Measurements from ENCODE around the gene SLC26A1.

Gene SLC26A1

DNA sequence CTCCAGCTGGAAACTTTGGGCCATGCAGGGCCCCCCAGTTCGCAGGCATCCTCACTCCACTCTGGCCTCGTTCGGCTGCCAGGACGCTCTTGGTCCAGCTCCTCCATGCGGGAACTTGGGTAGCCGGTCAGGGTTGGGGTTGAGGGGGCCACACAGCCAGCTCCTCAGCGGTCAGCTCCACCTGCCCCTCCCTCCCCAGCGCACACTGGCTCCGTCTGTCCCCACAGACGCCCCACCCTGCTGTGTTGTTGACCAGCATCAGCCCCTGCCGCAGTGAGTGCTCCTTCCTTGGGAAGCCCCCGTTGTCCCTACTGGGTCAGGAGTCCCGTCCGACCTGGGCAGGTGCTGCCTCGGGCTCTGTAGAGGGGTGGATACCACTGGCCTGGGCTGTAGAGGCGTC, 24.0 kb upstream of the SLC26A1 start:
- H3K27ac ChIP-seq, result no peak overlapping the region
- TF ChIP-seq, protein P1, sequence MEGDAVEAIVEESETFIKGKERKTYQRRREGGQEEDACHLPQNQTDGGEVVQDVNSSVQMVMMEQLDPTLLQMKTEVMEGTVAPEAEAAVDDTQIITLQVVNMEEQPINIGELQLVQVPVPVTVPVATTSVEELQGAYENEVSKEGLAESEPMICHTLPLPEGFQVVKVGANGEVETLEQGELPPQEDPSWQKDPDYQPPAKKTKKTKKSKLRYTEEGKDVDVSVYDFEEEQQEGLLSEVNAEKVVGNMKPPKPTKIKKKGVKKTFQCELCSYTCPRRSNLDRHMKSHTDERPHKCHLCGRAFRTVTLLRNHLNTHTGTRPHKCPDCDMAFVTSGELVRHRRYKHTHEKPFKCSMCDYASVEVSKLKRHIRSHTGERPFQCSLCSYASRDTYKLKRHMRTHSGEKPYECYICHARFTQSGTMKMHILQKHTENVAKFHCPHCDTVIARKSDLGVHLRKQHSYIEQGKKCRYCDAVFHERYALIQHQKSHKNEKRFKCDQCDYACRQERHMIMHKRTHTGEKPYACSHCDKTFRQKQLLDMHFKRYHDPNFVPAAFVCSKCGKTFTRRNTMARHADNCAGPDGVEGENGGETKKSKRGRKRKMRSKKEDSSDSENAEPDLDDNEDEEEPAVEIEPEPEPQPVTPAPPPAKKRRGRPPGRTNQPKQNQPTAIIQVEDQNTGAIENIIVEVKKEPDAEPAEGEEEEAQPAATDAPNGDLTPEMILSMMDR (conservative IDR thresholded peaks at IDR 0.05), result no peak
- no peak for TF ChIP-seq ZFX (IDR thresholded peaks at IDR 0.05)

DNA sequence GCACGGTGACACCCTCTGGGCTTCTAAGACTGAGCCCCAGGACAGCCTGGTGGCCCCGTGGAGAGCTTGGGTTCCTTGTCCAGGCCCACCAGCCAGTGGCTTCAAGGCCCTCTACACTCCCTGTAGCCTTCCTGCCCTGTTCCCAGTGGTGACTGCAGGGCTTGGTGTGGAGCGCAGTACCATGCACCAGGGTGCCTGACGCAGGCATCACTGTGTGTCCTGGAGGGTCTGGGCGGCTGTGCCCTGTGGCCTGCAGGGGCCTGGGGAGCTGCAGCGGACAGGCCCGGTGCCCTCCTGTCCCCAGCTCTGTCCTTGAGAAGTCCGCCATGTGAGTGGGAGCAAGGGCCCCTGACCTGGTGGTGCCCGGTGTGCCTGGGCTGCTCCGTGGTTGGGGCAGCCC, 22.5 kb upstream of the SLC26A1 start:
- H3K27ac ChIP-seq, result 0 out of 2 replicates have a peak overlapping the region, but pooled peaks have one; percentile 2
- TF ChIP-seq, protein P1 (conservative IDR thresholded peaks at IDR 0.05), result no peak
- TF ChIP-seq ZFX (IDR thresholded peaks at IDR 0.05), result no peak

DNA sequence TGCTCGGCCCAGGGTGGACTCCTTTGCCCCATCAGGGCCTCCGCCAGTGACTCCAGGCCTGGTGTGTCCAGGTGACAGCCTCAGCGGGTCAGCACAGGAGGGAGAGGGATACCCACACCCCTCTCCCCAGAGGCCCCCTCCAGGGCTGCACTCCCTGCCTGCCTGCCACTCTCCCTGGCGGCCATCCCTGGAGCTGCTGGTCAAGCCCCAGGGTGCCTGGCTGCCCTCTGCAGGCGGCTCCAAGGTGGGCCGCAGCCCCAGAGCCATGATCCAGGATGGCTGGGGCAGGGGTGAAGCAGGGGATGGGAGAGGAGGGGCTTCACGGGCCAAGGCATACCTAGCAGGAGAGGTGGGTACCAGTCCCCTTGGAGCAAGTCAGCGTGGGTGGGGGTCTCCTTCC, 22.0 kb upstream of the SLC26A1 start:
- no peak overlapping the region for H3K27ac ChIP-seq
- TF ChIP-seq ZFX (IDR thresholded peaks at IDR 0.05), result no peak
- TF ChIP-seq, protein P1 (conservative IDR thresholded peaks at IDR 0.05), result no peak

GRCh38 chr4:1014291-1015167, 21.3 kb upstream of the SLC26A1 start:
- H3K27ac ChIP-seq, result no peak overlapping the region
- no peak for TF ChIP-seq ZFX (IDR thresholded peaks at IDR 0.05)
- TF ChIP-seq, protein P1 (conservative IDR thresholded peaks at IDR 0.05), result no peak

DNA sequence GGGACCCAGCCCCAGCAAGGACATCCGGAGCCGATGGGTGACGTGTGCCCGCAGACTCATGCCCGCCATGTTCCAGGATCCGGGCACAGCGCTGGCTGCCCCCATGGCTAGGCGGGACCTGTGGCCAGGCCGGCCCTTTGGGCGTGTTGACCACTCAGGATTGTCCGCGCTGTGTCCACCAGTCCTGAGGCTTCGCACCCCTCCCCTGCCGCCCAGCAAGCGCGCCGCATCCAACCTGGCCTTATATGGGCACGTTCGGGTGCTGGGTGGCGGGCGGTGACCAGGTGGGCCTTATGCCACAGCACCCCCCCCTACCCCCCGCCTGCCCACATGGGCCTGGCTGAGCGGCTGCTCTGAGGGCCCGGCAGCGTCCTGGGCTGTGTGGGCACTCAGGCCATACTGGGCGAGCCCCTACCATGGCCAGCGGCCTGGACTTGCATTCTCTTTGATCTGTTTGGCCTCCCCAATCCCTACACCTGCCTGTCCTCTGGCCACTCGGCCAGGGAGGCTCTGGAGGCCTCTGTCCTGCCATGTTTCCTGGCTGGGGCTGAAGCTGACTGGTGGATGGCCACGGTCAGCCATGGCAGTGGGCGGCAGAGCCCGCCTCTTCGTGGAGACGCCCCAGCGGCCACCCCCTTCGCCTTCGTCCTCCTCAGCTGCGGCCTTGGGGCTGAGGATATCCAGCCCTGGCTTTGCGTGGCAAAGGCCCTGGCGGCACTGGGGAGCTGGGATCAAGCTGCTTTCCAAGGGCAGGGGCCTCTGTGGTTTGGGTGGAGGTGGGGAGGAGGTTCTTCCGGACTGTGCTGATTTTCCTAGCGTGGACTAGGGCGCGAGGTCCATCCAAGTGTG, 20.2 kb upstream of the SLC26A1 start:
- peak overlapping the region; percentile 77 for H3K27ac ChIP-seq
- TF ChIP-seq, protein P1 (conservative IDR thresholded peaks at IDR 0.05), result no peak
- TF ChIP-seq ZFX (IDR thresholded peaks at IDR 0.05), result no peak

DNA sequence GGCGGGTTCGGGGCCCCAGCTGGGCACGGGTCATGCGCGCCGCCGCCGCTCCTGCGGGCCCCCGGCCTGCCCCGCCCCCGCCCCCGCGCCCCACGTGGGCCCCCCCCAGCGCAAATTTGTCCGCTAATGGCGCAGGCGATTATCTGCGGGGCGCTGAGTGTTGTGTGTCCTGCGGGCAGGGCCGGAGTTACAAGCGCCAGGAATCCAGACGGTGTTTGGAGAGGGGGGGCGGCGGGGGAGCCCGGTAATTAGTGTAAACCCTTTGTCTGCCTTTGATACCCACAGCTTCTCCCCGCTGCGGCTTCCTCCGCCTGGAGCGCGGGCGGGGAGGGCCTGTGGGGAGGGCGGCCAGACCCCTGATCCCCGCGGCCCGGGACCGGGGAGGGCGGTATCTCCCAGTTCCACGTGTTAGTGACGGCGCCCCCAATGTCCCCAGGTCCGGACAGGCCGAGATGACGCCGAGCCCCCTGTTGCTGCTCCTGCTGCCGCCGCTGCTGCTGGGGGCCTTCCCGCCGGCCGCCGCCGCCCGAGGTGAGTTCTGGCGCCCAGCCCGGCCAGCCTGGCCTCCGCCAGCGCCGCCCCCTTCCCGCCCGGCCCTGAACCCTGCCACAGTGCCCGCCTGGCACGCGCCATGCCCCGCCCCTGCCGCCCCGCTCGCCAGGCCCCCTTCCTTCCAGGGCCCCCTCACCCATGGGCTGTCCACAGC, 19.0 kb upstream of the SLC26A1 start:
- H3K27ac ChIP-seq, result peak overlapping the region; percentile 77
- TF ChIP-seq, protein P1 (conservative IDR thresholded peaks at IDR 0.05), result no peak
- no peak for TF ChIP-seq ZFX (IDR thresholded peaks at IDR 0.05)

Data from C4-2B (cell line).